H9 (cell line): ENCODE data around the gene CTBS. TPM values are rescaled to one million over a fixed set of nuclear protein-coding genes. Genes with fewer than 3 reads are reported as not detected.

ENCODE experiments used
- DNase-seq: peaks from one replicate; pipeline ENCODE4 v3.0.0-alpha.2; 2017
- H2AFZ ChIP-seq: one replicate; pipeline ENCODE4 v1.6.1; 2013; ENCODE audit warnings: mild to moderate bottlenecking, low read length, control low read depth, moderate library complexity
- H2AK5ac ChIP-seq: 2 replicates; pipeline ENCODE4 v1.6.1; 2013; ENCODE audit warnings: low read length, control low read depth, mixed read lengths; ENCODE audit not compliant: insufficient read length
- H2BK120ac ChIP-seq: one replicate; pipeline ENCODE4 v1.6.1; 2013; ENCODE audit warnings: low read depth, mild to moderate bottlenecking, low read length, control low read depth, inconsistent platforms; ENCODE audit not compliant: poor library complexity, severe bottlenecking
- H2BK12ac ChIP-seq: 2 replicates; pipeline ENCODE4 v1.6.1; 2013; ENCODE audit warnings: low read length, control low read depth, mixed read lengths, low read depth; ENCODE audit not compliant: insufficient read length
- H2BK15ac ChIP-seq: 2 replicates; pipeline ENCODE4 v1.6.1; 2013; ENCODE audit warnings: low read depth, low read length, control low read depth
- H2BK20ac ChIP-seq: one replicate; pipeline ENCODE4 v1.6.1; 2013; ENCODE audit warnings: low read depth, mild to moderate bottlenecking, low read length, control low read depth, inconsistent platforms; ENCODE audit not compliant: poor library complexity, severe bottlenecking
- H2BK5ac ChIP-seq: 2 replicates; pipeline ENCODE4 v1.6.1; 2013; ENCODE audit warnings: low read length, control low read depth, mixed read lengths; ENCODE audit not compliant: insufficient read length
- H3K14ac ChIP-seq: 2 replicates; pipeline ENCODE4 v1.6.1; 2013; ENCODE audit warnings: low read length, control low read depth; ENCODE audit not compliant: insufficient read depth
- H3K18ac ChIP-seq: 2 replicates; pipeline ENCODE4 v1.6.1; 2013; ENCODE audit warnings: low read depth, mild to moderate bottlenecking, mixed read lengths, low read length, control low read depth; ENCODE audit not compliant: insufficient read length
- H3K23ac ChIP-seq: 2 replicates; pipeline ENCODE4 v1.6.1; 2013; ENCODE audit warnings: low read length, control low read depth, mixed read lengths, low read depth; ENCODE audit not compliant: insufficient read length
- H3K23me2 ChIP-seq: 2 replicates; pipeline ENCODE4 v1.6.1; 2013; ENCODE audit warnings: low read depth, mild to moderate bottlenecking, mixed read lengths, low read length, control low read depth; ENCODE audit not compliant: insufficient read length, poor library complexity, severe bottlenecking
- H3K27ac ChIP-seq: 2 replicates; pipeline ENCODE4 v1.5.1; 2013; ENCODE audit warnings: low read length, control low read depth, mixed read lengths, low read depth; ENCODE audit not compliant: insufficient read length
- H3K27me3 ChIP-seq: 2 replicates; pipeline ENCODE4 v1.6.1; 2013; ENCODE audit warnings: low read length, control low read depth, inconsistent platforms; ENCODE audit not compliant: insufficient read depth
- H3K4ac ChIP-seq: 2 replicates; pipeline ENCODE4 v1.6.1; 2013; ENCODE audit warnings: low read depth, mild to moderate bottlenecking, control low read depth, inconsistent platforms, low read length, moderate library complexity
- H3K4me1 ChIP-seq: 2 replicates; pipeline ENCODE4 v1.6.1; 2013; ENCODE audit warnings: low read length, control low read depth, inconsistent platforms; ENCODE audit not compliant: insufficient read depth
- H3K4me2 ChIP-seq: 2 replicates; pipeline ENCODE4 v1.6.1; 2013; ENCODE audit warnings: low read length, control low read depth, mixed read lengths; ENCODE audit not compliant: insufficient read length, insufficient read depth
- H3K56ac ChIP-seq: 2 replicates; pipeline ENCODE4 v1.6.1; 2013; ENCODE audit warnings: low read depth, mild to moderate bottlenecking, mixed read lengths, low read length, control low read depth; ENCODE audit not compliant: insufficient read length
- H3K79me1 ChIP-seq: 2 replicates; pipeline ENCODE4 v1.6.1; 2013; ENCODE audit warnings: low read depth, mild to moderate bottlenecking, moderate library complexity, low read length, control low read depth, inconsistent platforms; ENCODE audit not compliant: insufficient read depth, poor library complexity, severe bottlenecking
- H3K79me2 ChIP-seq: 2 replicates; pipeline ENCODE4 v1.6.1; 2013; ENCODE audit warnings: low read length, control low read depth, inconsistent platforms; ENCODE audit not compliant: insufficient read depth
- H3K9ac ChIP-seq: 2 replicates; pipeline ENCODE4 v1.6.1; 2013; ENCODE audit warnings: low read length, control low read depth, mixed read lengths; ENCODE audit not compliant: insufficient read length; ENCODE audit errors: extremely low read depth
- H3K9me3 ChIP-seq: one replicate; pipeline ENCODE4 v1.6.1; 2013; ENCODE audit warnings: low read depth, low read length, inconsistent platforms; ENCODE audit not compliant: control insufficient read depth
- H3T11ph ChIP-seq: one replicate; pipeline ENCODE4 v1.6.1; 2013; ENCODE audit warnings: mild to moderate bottlenecking, low read length, control low read depth, inconsistent platforms
- H4K20me1 ChIP-seq: one replicate; pipeline ENCODE4 v1.6.1; 2013; ENCODE audit not compliant: control insufficient read depth, insufficient read length, insufficient read depth
- H4K5ac ChIP-seq: 2 replicates; pipeline ENCODE4 v1.6.1; 2013; ENCODE audit warnings: low read depth, mild to moderate bottlenecking, mixed read lengths, low read length, control low read depth; ENCODE audit not compliant: insufficient read length
- H4K8ac ChIP-seq: replicated peaks from 2 replicates; pipeline ENCODE4 v1.6.1; 2013; ENCODE audit warnings: low read length, control low read depth, mixed read lengths, low read depth; ENCODE audit not compliant: insufficient read length
- H4K91ac ChIP-seq: 2 replicates; pipeline ENCODE4 v1.6.1; 2013; ENCODE audit warnings: low read depth, mild to moderate bottlenecking, moderate library complexity, mixed read lengths, low read length, control low read depth; ENCODE audit not compliant: insufficient read length
- H3K27ac Mint-ChIP-seq, 3 experiments: 2 replicates in 2 of 3; 3 replicates in 1 of 3; pipeline ENCODE4 v1.8.0; 2020 to 2021; ENCODE audit warnings: mixed read lengths in 3 of 3, mild to moderate bottlenecking in 1 of 3, moderate library complexity in 1 of 3
- H3K27me3 Mint-ChIP-seq: 2 replicates; pipeline ENCODE4 v1.8.0; 2021; ENCODE audit warnings: low read depth, mild to moderate bottlenecking, moderate library complexity, mixed read lengths
- H3K36me3 Mint-ChIP-seq, 3 experiments: 2 replicates in 2 of 3; 3 replicates in 1 of 3; pipeline ENCODE4 v1.8.0; 2020 to 2021; ENCODE audit warnings: low read depth in 3 of 3, mixed read lengths in 3 of 3; ENCODE audit not compliant: insufficient read depth in 1 of 3
- H3K4me1 Mint-ChIP-seq, 2 experiments: 2 replicates each; pipeline ENCODE4 v1.8.0; 2020; ENCODE audit warnings: mixed read lengths in 2 of 2
- H3K4me3 Mint-ChIP-seq, 2 experiments: 2 replicates in 1 of 2; 3 replicates in 1 of 2; pipeline ENCODE4 v1.8.0; 2020 to 2021; ENCODE audit warnings: mild to moderate bottlenecking in 2 of 2, mixed read lengths in 2 of 2, moderate library complexity in 1 of 2
- H3K9me3 Mint-ChIP-seq, 2 experiments: 2 replicates in 1 of 2; 3 replicates in 1 of 2; pipeline ENCODE4 v1.8.0; 2020; ENCODE audit warnings: mild to moderate bottlenecking in 2 of 2, mixed read lengths in 2 of 2, moderate library complexity in 1 of 2
- WGBS: extraction: QIAGEN DNeasy Blood & Tissue Kit; methylation state at CpG from one replicate; pipeline ENCODE4 v1.1.7; 2013; ENCODE audit warnings: missing lambda C conversion rate, low lambda C conversion rate, mixed read lengths; ENCODE audit not compliant: insufficient read length; ENCODE audit errors: extremely low coverage; 5-methylcytosine and 5-hydroxymethylcytosine counted together
- total RNA-seq: library from RNA; stranded (reverse); gene quantifications from 2 replicates; pipeline ENCODE4 v1.2.1, GENCODE V29; 2021
- TF ChIP-seq, protein P1 (sequence below): fragments of 200-600 bp; sonication (generic); conservative IDR thresholded peaks from 3 replicates; pipeline ENCODE4 v1.8.0; 2021; ENCODE audit warnings: antibody characterized with exemption, mild to moderate bottlenecking

Gene CTBS
- total RNA-seq, 1 experiment from 2014 or later, result 2.8 TPM

DNA sequence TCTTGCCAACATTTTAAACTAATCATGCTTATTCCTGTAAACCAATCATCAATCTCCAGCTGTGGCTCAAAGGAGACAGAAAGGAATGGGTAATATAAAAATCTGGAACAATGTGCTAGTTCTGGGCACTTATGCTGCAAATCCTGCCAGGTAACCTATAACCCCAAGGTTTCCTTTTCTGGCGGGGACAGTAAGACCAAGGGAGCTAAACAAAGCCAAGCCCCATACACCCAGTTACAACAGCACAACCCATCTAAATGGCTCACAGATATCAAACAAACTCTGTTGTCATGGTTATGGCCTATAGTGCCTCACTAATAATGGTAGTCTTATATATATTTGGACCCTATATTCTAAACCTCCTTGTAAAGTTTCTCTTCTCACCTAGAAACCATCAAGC lies 36.9 kb upstream of the CTBS start:
- Histone ChIP-seq H2BK120ac (no peak overlapping the region), H2BK12ac (no peak overlapping the region), H3K4me1 (no peaks in the 10 kb centered on the region), H3K4me2 (no peak overlapping the region), H3K27me3 (no peaks in the 10 kb centered on the region), H2BK20ac (no peak overlapping the region), H3K18ac (no peak overlapping the region), H3K79me2 (no peaks in the 10 kb centered on the region), H3T11ph (no peak overlapping the region), H3K23me2 (no peaks in the 10 kb centered on the region), H2AK5ac (no peak overlapping the region), H3K9ac (no peak overlapping the region), H2BK5ac (no peak overlapping the region), H3K56ac (no peak overlapping the region), H2BK15ac (no peak overlapping the region), H2AFZ (no peak overlapping the region), H3K9me3 (peaks cover 17% of the 10 kb centered on the region), H3K27ac (no peak overlapping the region), H4K20me1 (no peaks in the 10 kb centered on the region), H4K91ac (no peak overlapping the region), H4K8ac (no peak overlapping the region), H3K4ac (no peak overlapping the region), H3K79me1 (no peaks in the 10 kb centered on the region), H4K5ac (no peak overlapping the region), H3K14ac (no peak overlapping the region), H3K23ac (no peak overlapping the region)
- TF ChIP-seq, protein P1, sequence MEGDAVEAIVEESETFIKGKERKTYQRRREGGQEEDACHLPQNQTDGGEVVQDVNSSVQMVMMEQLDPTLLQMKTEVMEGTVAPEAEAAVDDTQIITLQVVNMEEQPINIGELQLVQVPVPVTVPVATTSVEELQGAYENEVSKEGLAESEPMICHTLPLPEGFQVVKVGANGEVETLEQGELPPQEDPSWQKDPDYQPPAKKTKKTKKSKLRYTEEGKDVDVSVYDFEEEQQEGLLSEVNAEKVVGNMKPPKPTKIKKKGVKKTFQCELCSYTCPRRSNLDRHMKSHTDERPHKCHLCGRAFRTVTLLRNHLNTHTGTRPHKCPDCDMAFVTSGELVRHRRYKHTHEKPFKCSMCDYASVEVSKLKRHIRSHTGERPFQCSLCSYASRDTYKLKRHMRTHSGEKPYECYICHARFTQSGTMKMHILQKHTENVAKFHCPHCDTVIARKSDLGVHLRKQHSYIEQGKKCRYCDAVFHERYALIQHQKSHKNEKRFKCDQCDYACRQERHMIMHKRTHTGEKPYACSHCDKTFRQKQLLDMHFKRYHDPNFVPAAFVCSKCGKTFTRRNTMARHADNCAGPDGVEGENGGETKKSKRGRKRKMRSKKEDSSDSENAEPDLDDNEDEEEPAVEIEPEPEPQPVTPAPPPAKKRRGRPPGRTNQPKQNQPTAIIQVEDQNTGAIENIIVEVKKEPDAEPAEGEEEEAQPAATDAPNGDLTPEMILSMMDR, result no peak
- peaks cover 41 to 49% of the 10 kb centered on the region in 2 experiments for H3K9me3 Mint-ChIP-seq
- WGBS, result no CpG with 5 or more reads among the region's 1 CpG
- peak overlapping the region in 1 of 3 experiments; percentile 88; a peak in 2 of 7 replicates for H3K27ac Mint-ChIP-seq
- H3K4me3 Mint-ChIP-seq, result no peak overlapping the region
- DNase-seq, result no peak
- H3K36me3 Mint-ChIP-seq, result peaks cover 23 to 38% (median 28%) of the 10 kb centered on the region in 3 experiments
- peaks cover 8% of the 10 kb centered on the region in 2 experiments for H3K4me1 Mint-ChIP-seq
- H3K27me3 Mint-ChIP-seq, result peaks cover 2% of the 10 kb centered on the region
